Activated gamma-delta T cell treated with anti-CD3 and anti-CD28 coated beads, Interleukin-2, amount 50 U/mL, for 16 hours (primary cell): ENCODE data around the gene IQCF5.
"Not testable (repeated sequence)": the region's sequence is repeated elsewhere in the genome, so short reads cannot be mapped to it uniquely, and the experiment has no call there.

ENCODE experiments used
- DNase-seq: peaks from one replicate; pipeline ENCODE4 v3.0.0-alpha.2; 2020; ENCODE audit warnings: low read depth

The IQCF5 gene

GRCh38 chr3:51875501-51875900 is at the start of gene IQCF5:
Gene IQCF5 (minus strand): TSS chr3:51875601. CDS start chr3:51875531, 70 bp downstream.
- no peak for DNase-seq

- no peak for DNase-seq
These were observed 45.7 kb upstream of the IQCF5 start for GRCh38 chr3:51921081-51921578.

GRCh38 chr3:51916418-51916817 is 41.0 kb upstream of the IQCF5 start:
- no peak for DNase-seq

GRCh38 chr3:51908026-51908425 is 32.6 kb upstream of the IQCF5 start:
- DNase-seq: no peak

- DNase-seq: no peak
These were observed 28.8 kb upstream of the IQCF5 start for GRCh38 chr3:51904034-51904823.

GRCh38 chr3:51902361-51902760 is 27.0 kb upstream of the IQCF5 start:
- DNase-seq: not testable (repeated sequence)

- DNase-seq: not testable (repeated sequence)
These were observed 24.6 kb upstream of the IQCF5 start for GRCh38 chr3:51900043-51900442.

GRCh38 chr3:51897391-51897790 is 22.0 kb upstream of the IQCF5 start:
- no peak for DNase-seq

GRCh38 chr3:51896607-51897305 is 21.4 kb upstream of the IQCF5 start:
- no peak for DNase-seq

- no peak for DNase-seq
These were observed 19.5 kb upstream of the IQCF5 start for GRCh38 chr3:51894939-51895338.

- DNase-seq: no peak
These were observed 19.0 kb upstream of the IQCF5 start for GRCh38 chr3:51894391-51894790.

- DNase-seq: no peak
These were observed 16.0 kb upstream of the IQCF5 start for GRCh38 chr3:51891242-51892039.

- no peak for DNase-seq
These were observed 13.2 kb upstream of the IQCF5 start for GRCh38 chr3:51888463-51889105.

GRCh38 chr3:51887620-51888019 is 12.2 kb upstream of the IQCF5 start:
- no peak for DNase-seq

- DNase-seq: no peak
These were observed 11.0 kb upstream of the IQCF5 start for GRCh38 chr3:51886447-51886846.

- DNase-seq: no peak
These were observed 4.5 kb upstream of the IQCF5 start for GRCh38 chr3:51879937-51880336.

GRCh38 chr3:51876186-51876585 is 785 bp upstream of the IQCF5 start:
- DNase-seq: no peak

- DNase-seq: no peak
These were observed 512 bp downstream of the IQCF5 start for GRCh38 chr3:51874889-51875288.

GRCh38 chr3:51874411-51874810 is 990 bp downstream of the IQCF5 start:
- DNase-seq: no peak

GRCh38 chr3:51873876-51874275 is 1.5 kb downstream of the IQCF5 start:
- DNase-seq: no peak

- DNase-seq: no peak
These were observed 2.1 kb downstream of the IQCF5 start for GRCh38 chr3:51873253-51873766.

GRCh38 chr3:51869304-51869703 is 6.1 kb downstream of the IQCF5 start:
- DNase-seq: no peak
